Effector memory CD4-positive, alpha-beta T cell (primary cell): Measurements from ENCODE around the gene PDIA5.
"Not testable (repeated sequence)": the region's sequence is repeated elsewhere in the genome, so short reads cannot be mapped to it uniquely, and the experiment has no call there.

Experiments
- DNase-seq, 3 donors: peaks; one replicate each; pipeline ENCODE4 v3.0.0-alpha.2; 2020
- H3K27ac ChIP-seq: 2 replicates; pipeline ENCODE4 v1.7.0; 2013; ENCODE audit warnings: mild to moderate bottlenecking, low read length, moderate library complexity; ENCODE audit not compliant: insufficient read depth, poor library complexity, severe bottlenecking
- H3K27me3 ChIP-seq: replicated peaks from 2 replicates; pipeline ENCODE4 v1.7.0; 2013; ENCODE audit warnings: mild to moderate bottlenecking, low read length; ENCODE audit not compliant: insufficient read depth, control insufficient read depth, poor library complexity, severe bottlenecking
- H3K36me3 ChIP-seq: 2 replicates; pipeline ENCODE4 v1.7.0; 2013; ENCODE audit warnings: mild to moderate bottlenecking, low read length, moderate library complexity; ENCODE audit not compliant: control insufficient read depth, insufficient read depth
- H3K4me1 ChIP-seq: 2 replicates; pipeline ENCODE4 v1.7.0; 2013; ENCODE audit warnings: low read length, mild to moderate bottlenecking; ENCODE audit not compliant: control insufficient read depth, insufficient read depth, poor library complexity, severe bottlenecking
- H3K4me3 ChIP-seq: 2 replicates; pipeline ENCODE4 v1.7.0; 2013; ENCODE audit warnings: low read length, low read depth, mild to moderate bottlenecking; ENCODE audit not compliant: insufficient read depth, poor library complexity, severe bottlenecking
- H3K9me3 ChIP-seq: 2 replicates; pipeline ENCODE4 v1.7.0; 2013; ENCODE audit warnings: mild to moderate bottlenecking, low read length, moderate library complexity; ENCODE audit not compliant: control insufficient read depth

Gene PDIA5

DNA sequence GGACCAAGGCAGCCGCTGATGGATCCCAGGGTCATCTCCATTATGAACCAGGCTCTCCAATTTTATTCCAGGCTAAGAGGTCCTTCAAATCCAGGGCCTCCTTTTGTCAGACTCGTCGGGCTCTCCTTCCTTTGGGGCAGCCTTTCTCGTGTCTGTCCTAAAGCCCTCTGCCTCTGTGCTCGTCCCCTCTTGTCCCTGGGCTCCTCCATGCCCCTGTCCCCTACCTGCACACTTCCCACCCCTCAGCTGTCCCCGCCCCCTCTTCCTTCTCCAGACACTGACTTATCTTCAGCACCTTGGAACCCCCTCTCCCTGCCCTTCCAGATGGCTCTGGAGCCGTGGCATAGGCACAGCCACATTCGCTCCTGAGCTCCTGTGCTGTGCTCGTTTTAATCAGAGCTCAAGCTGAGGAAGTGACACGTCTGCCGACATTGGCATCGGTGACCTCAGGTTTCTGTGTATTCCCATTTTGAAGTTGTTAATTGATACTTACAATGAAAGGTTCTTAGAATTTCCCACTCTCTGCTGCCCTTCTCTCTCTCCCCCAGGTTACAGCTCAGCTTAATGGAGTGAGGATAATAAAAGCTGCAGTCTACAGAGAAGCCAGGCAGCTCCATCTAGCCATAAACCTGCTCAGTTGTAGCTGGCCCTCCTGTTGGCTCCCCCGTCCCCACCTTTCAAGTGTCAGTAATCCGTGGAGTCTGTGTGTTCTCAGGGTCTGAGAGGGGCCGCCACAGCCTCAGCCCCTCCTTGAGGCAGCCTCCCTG is 83.8 kb downstream of the PDIA5 start:
- Histone ChIP-seq H3K27ac (no peak overlapping the region), H3K4me3 (no peak overlapping the region), H3K4me1 (no peaks in the 10 kb centered on the region), H3K27me3 (no peaks in the 10 kb centered on the region), H3K36me3 (no peaks in the 10 kb centered on the region), H3K9me3 (peaks cover 6% of the 10 kb centered on the region)
- no peak for DNase-seq

- H3K9me3 ChIP-seq, result peaks cover 6% of the 10 kb centered on the region
- no peaks in the 10 kb centered on the region for H3K4me1 ChIP-seq
- H3K36me3 ChIP-seq, result no peaks in the 10 kb centered on the region
- no peak for DNase-seq
- peak overlapping the region; percentile 11 for H3K27ac ChIP-seq
- H3K27me3 ChIP-seq, result no peaks in the 10 kb centered on the region
- H3K4me3 ChIP-seq, result no peak overlapping the region
Measured at GRCh38 chr3:123151251-123151705, 84.5 kb downstream of the PDIA5 start.

- peak overlapping the region; percentile 11 for H3K27ac ChIP-seq
- not testable (repeated sequence) for H3K4me3 ChIP-seq
Measured at GRCh38 chr3:123151853-123152420, 85.1 kb downstream of the PDIA5 start.

GRCh38 chr3:123152687-123153086 is 85.9 kb downstream of the PDIA5 start:
- no peaks in the 10 kb centered on the region for H3K36me3 ChIP-seq
- no peaks in the 10 kb centered on the region for H3K27me3 ChIP-seq
- no peak overlapping the region for H3K27ac ChIP-seq
- DNase-seq, result no peak
- peaks cover 6% of the 10 kb centered on the region for H3K9me3 ChIP-seq
- H3K4me3 ChIP-seq, result no peak overlapping the region
- H3K4me1 ChIP-seq, result no peaks in the 10 kb centered on the region

More at GRCh38 chr3:123151853-123152420, 85.1 kb downstream of the PDIA5 start:
- H3K9me3 ChIP-seq, H3K27me3 ChIP-seq, H3K36me3 ChIP-seq, DNase-seq, H3K4me1 ChIP-seq: not testable (repeated sequence)

- Histone ChIP-seq H3K4me1 (no peaks in the 10 kb centered on the region), H3K27ac (no peak overlapping the region), H3K4me3 (no peak overlapping the region), H3K9me3 (peaks cover 6% of the 10 kb centered on the region), H3K36me3 (no peaks in the 10 kb centered on the region), H3K27me3 (no peaks in the 10 kb centered on the region)
- no peak for DNase-seq
Measured at GRCh38 chr3:123153125-123154019, 86.5 kb downstream of the PDIA5 start.

GRCh38 chr3:123154020-123154985 is 87.5 kb downstream of the PDIA5 start:
- Histone ChIP-seq H3K27me3 (no peaks in the 10 kb centered on the region), H3K9me3 (peaks cover 6% of the 10 kb centered on the region), H3K27ac (no peak overlapping the region), H3K4me3 (no peak overlapping the region), H3K4me1 (no peaks in the 10 kb centered on the region), H3K36me3 (no peaks in the 10 kb centered on the region)
- DNase-seq, result no peak

DNA sequence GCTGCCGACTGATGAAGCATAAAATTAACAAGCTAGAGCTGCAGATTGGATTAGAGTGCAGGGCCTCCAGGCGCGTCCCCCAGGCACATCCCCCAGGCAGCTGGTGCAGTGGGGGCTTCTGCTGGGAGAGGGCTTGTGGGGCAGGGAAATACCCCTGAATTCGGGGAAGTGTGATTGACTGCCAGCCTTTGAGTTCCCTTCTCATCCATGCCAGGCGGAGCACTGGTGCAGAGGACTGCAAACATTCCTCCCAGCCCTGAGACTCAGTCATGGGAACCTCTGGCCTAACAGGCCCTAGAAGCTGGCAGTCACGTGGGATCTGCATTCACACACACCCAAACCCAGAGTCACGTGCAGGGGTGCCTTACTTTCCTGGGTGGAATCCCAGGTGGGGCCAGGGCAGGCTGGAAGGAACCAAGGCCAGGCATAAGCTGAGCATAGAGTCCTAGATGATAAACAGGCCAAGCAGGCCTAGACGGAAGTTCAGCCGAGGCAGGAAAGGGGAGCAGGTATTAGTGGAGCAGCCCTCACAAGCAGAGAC is 88.7 kb downstream of the PDIA5 start:
- Histone ChIP-seq H3K27ac (no peak overlapping the region), H3K4me3 (no peak overlapping the region), H3K4me1 (no peaks in the 10 kb centered on the region), H3K27me3 (no peaks in the 10 kb centered on the region), H3K9me3 (peaks cover 6% of the 10 kb centered on the region), H3K36me3 (no peaks in the 10 kb centered on the region)
- no peak for DNase-seq

GRCh38 chr3:123156276-123156995 is 89.6 kb downstream of the PDIA5 start:
- H3K4me3 ChIP-seq, result no peak overlapping the region
- H3K9me3 ChIP-seq, result no peaks in the 10 kb centered on the region
- H3K27ac ChIP-seq, result no peak overlapping the region
- DNase-seq, result no peak
- H3K27me3 ChIP-seq, result no peaks in the 10 kb centered on the region
- no peaks in the 10 kb centered on the region for H3K4me1 ChIP-seq
- no peaks in the 10 kb centered on the region for H3K36me3 ChIP-seq

DNA sequence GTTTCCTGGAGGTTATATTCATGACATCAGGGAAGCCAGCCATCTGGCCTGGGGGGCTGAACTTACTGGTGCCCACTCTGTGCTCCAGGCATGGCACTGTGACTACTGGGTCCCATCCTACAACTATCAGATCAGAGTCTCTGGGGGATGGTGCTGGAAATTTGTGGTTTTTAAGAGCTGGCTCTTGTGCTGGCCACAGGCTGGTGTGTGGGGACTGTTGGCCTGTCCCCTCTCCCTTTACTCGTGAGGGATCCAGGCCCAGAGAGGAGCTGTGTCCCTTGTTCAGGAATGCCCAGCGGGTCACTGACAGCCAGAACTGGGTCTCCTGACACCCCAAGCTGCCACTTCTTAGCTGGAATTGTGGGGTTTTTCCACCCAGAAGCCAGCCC is 90.4 kb downstream of the PDIA5 start:
- H3K27ac ChIP-seq, result no peak overlapping the region
- no peaks in the 10 kb centered on the region for H3K27me3 ChIP-seq
- H3K4me3 ChIP-seq, result no peak overlapping the region
- H3K4me1 ChIP-seq, result no peaks in the 10 kb centered on the region
- DNase-seq, result no peak
- no peaks in the 10 kb centered on the region for H3K9me3 ChIP-seq
- no peaks in the 10 kb centered on the region for H3K36me3 ChIP-seq
